ENCODE data around the gene LMBR1L. TPM values are rescaled to one million over a fixed set of nuclear protein-coding genes. Genes with fewer than 3 reads are reported as not detected.
A peak's percentile ranks its signal among the peaks of the same experiment; 100 is the strongest.

The LMBR1L gene
- total RNA-seq, 1 experiment from 2014 or later = 78.2 TPM

- TF ChIP-seq ARID4B (CRISPR knock-in tag; IDR thresholded peaks at IDR 0.05; ENCODE audit: borderline replicate concordance) (peak; percentile 67; the same call in 1 of the 2 replicates), FOXP4 (CRISPR knock-in tag; IDR thresholded peaks at IDR 0.05) (0 out of 2 replicates have a peak, but pooled peaks have one; percentile 66), TCF7 (CRISPR knock-in tag; IDR thresholded peaks at IDR 0.05; ENCODE audit: low read depth) (0 out of 2 replicates have a peak, but pooled peaks have one; percentile 59), ZNF423 (CRISPR knock-in tag; IDR thresholded peaks at IDR 0.05) (peak; percentile 19; the same call in 1 of the 2 replicates), TEAD4 (CRISPR knock-in tag; IDR thresholded peaks at IDR 0.05) (0 out of 2 replicates have a peak, but pooled peaks have one; percentile 54), ZNF416 (CRISPR knock-in tag; IDR thresholded peaks at IDR 0.05) (0 out of 2 replicates have a peak, but pooled peaks have one; percentile 19), JAZF1 (CRISPR knock-in tag; IDR thresholded peaks at IDR 0.05) (no peak), ELF4 (CRISPR knock-in tag; IDR thresholded peaks at IDR 0.05; ENCODE audit: low read depth) (no peak; the same call in 1 of the 2 replicates), SMAD4 (CRISPR knock-in tag; IDR thresholded peaks at IDR 0.05) (no peak), PRDM15 (CRISPR knock-in tag; IDR thresholded peaks at IDR 0.05) (0 out of 2 replicates have a peak, but pooled peaks have one; percentile 17), ETV6 (CRISPR knock-in tag; IDR thresholded peaks at IDR 0.05) (peak; percentile 58; the same call in 1 of the 2 replicates), ZNF138 (CRISPR knock-in tag; conservative IDR thresholded peaks at IDR 0.05) (no peak), MXD4 (CRISPR knock-in tag; IDR thresholded peaks at IDR 0.05; ENCODE audit: borderline replicate concordance) (no peak), GRHL2 (CRISPR knock-in tag; IDR thresholded peaks at IDR 0.05; ENCODE audit: insufficient replicate concordance, severe bottlenecking) (no peak), ZNF232 (CRISPR knock-in tag; IDR thresholded peaks at IDR 0.05) (no peak), E2F4 (CRISPR knock-in tag; IDR thresholded peaks at IDR 0.05; ENCODE audit: borderline replicate concordance, low read depth) (no peak), ZNF317 (CRISPR knock-in tag; IDR thresholded peaks at IDR 0.05; ENCODE audit: borderline replicate concordance, low read depth) (no peak), TEAD1 (CRISPR knock-in tag; IDR thresholded peaks at IDR 0.05) (0 out of 2 replicates have a peak, but pooled peaks have one; percentile 22), MAX (CRISPR knock-in tag; IDR thresholded peaks at IDR 0.05) (peak; percentile 92), ZBTB43 (CRISPR knock-in tag; IDR thresholded peaks at IDR 0.05) (peak; percentile 90), USF1 (CRISPR knock-in tag; IDR thresholded peaks at IDR 0.05) (peak; percentile 71), FOXP1 (CRISPR knock-in tag; IDR thresholded peaks at IDR 0.05; ENCODE audit: borderline replicate concordance) (peak; percentile 88), JUN (CRISPR knock-in tag; IDR thresholded peaks at IDR 0.05) (0 out of 2 replicates have a peak, but pooled peaks have one; percentile 7)
These were observed 50.1 kb downstream of the LMBR1L start, which contains the start of gene KMT2D (continued) for GRCh38 chr12:49060237-49061156.
